Measurements from ENCODE around the gene C2CD4C.
"Not testable (repeated sequence)": the region's sequence is repeated elsewhere in the genome, so short reads cannot be mapped to it uniquely, and the experiment has no call there.

Gene C2CD4C

GRCh38 chr19:400976-401865, 7.7 kb downstream of the C2CD4C start:
- no peak for TF ChIP-seq CTCF (IDR thresholded peaks at IDR 0.05; ENCODE audit: borderline replicate concordance, insufficient read depth, low read depth, low read length)
- no peak overlapping the region for H3K4me3 ChIP-seq (ENCODE audit: low read depth, low read length)

- H3K4me3 ChIP-seq (ENCODE audit: low read depth, low read length): no peak overlapping the region
- TF ChIP-seq CTCF (IDR thresholded peaks at IDR 0.05; ENCODE audit: borderline replicate concordance, insufficient read depth, low read depth, low read length): no peak
Measured at GRCh38 chr19:399370-399769, 9.6 kb downstream of the C2CD4C start.

- no peak overlapping the region for H3K4me3 ChIP-seq (ENCODE audit: low read depth, low read length)
- no peak for TF ChIP-seq CTCF (IDR thresholded peaks at IDR 0.05; ENCODE audit: borderline replicate concordance, insufficient read depth, low read depth, low read length)
Measured at GRCh38 chr19:398719-399118, 10.2 kb downstream of the C2CD4C start.

GRCh38 chr19:397941-398706, 10.8 kb downstream of the C2CD4C start:
- no peak overlapping the region for H3K4me3 ChIP-seq (ENCODE audit: low read depth, low read length)
- TF ChIP-seq CTCF (IDR thresholded peaks at IDR 0.05; ENCODE audit: borderline replicate concordance, insufficient read depth, low read depth, low read length): no peak

GRCh38 chr19:397321-397720, 11.6 kb downstream of the C2CD4C start:
- no peak overlapping the region for H3K4me3 ChIP-seq (ENCODE audit: low read depth, low read length)
- TF ChIP-seq CTCF (IDR thresholded peaks at IDR 0.05; ENCODE audit: borderline replicate concordance, insufficient read depth, low read depth, low read length): no peak

- H3K4me3 ChIP-seq (ENCODE audit: low read depth, low read length): no peak overlapping the region
- no peak for TF ChIP-seq CTCF (IDR thresholded peaks at IDR 0.05; ENCODE audit: borderline replicate concordance, insufficient read depth, low read depth, low read length)
Measured at GRCh38 chr19:395467-395866, 13.5 kb downstream of the C2CD4C start.

- not testable (repeated sequence) for H3K4me3 ChIP-seq (ENCODE audit: low read depth, low read length)
Measured at GRCh38 chr19:394857-395256, 14.1 kb downstream of the C2CD4C start.

GRCh38 chr19:393560-393959, 15.4 kb downstream of the C2CD4C start:
- H3K4me3 ChIP-seq (ENCODE audit: low read depth, low read length): not testable (repeated sequence)
